Muscle layer of duodenum (tissue), 2 donors: ENCODE data around the gene HDAC4.
A peak's percentile ranks its signal among the peaks of the same experiment; 100 is the strongest.

Experiments used
- H3K27ac ChIP-seq: one replicate; pipeline ENCODE4 v1.7.0; 2013; ENCODE audit warnings: mild to moderate bottlenecking, low read length
- H3K27me3 ChIP-seq: one replicate; pipeline ENCODE4 v1.7.0; 2013; ENCODE audit warnings: low read depth, mild to moderate bottlenecking, control low read depth, low read length
- H3K36me3 ChIP-seq, 2 donors: one replicate each; pipeline ENCODE4 v1.7.0; 2013; ENCODE audit warnings: low read length in 2 of 2, control low read depth in 1 of 2, mild to moderate bottlenecking in 1 of 2; ENCODE audit not compliant: insufficient read depth in 2 of 2, control insufficient read depth in 1 of 2
- H3K4me1 ChIP-seq, 2 donors: one replicate each; pipeline ENCODE4 v1.7.0; 2013; ENCODE audit warnings: low read length in 2 of 2, mild to moderate bottlenecking in 2 of 2, control low read depth in 1 of 2, moderate library complexity in 1 of 2; ENCODE audit not compliant: insufficient read depth in 2 of 2, control insufficient read depth in 1 of 2
- H3K4me3 ChIP-seq, 2 donors: one replicate each; pipeline ENCODE4 v1.7.0; 2013; ENCODE audit warnings: low read length in 2 of 2, low read depth in 1 of 2, mild to moderate bottlenecking in 1 of 2
- H3K9me3 ChIP-seq, 2 donors: one replicate each; pipeline ENCODE4 v1.7.0; 2013; ENCODE audit warnings: low read length in 2 of 2, control low read depth in 1 of 2, mild to moderate bottlenecking in 1 of 2; ENCODE audit not compliant: control insufficient read depth in 1 of 2
- donor health status: healthy.

The HDAC4 gene

GRCh38 chr2:239235311-239235710 is 165.5 kb downstream of the HDAC4 start:
- H3K36me3 ChIP-seq: no peaks in the 10 kb centered on the region
- H3K4me1 ChIP-seq: peaks cover 3 to 45% of the 10 kb centered on the region in 2 donors
- H3K27ac ChIP-seq: no peak overlapping the region
- H3K4me3 ChIP-seq: no peak overlapping the region
- no peaks in the 10 kb centered on the region for H3K27me3 ChIP-seq
- no peaks in the 10 kb centered on the region for H3K9me3 ChIP-seq

DNA sequence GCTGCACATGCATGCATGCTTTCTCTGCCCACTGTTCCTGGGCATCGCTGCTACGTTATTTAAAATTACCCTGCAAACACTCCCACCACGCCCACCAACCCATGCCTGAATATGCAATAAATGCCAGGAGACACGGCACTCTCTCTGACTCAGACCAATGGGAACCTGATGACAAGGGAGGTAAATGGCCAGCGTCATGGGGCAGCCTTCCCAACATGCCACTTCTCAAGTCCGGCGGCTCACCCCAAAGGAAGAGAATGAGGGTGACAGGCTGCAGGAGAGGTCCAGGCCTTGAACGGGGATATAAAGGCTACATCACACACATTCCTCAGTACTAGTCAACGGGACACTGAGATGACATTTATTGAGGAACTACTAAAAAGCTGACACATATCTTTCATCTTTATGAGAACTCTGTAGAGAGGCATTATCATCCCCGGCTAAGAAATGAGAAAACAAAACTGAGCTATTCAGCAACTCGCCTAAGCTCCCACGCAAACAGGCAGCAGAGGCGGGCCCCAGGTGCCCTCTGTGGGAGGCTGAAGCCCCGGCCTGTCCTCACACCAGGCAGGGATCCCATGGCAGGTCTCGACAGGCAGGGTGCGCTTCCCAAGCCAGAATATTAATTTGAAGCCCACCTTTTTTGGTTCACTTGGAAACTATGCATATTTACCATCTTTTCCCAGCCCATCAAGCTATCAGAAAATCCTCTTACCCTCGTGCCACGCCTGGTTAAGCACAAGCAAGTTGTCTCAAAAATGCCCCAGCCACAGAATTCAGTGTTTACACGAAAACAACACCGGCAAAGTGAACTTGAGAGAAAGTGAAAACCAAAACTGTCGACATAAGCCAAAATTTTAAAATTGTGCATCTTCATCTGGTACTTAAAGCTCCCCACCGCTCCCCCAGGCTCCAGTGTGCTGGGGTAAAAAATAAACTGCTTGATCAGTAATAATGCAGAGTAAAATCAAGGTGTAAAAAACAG is 166.3 kb downstream of the HDAC4 start:
- Histone ChIP-seq H3K27ac (no peak overlapping the region), H3K4me1 (peaks cover 0 to 45% of the 10 kb centered on the region in 2 donors), H3K36me3 (no peaks in the 10 kb centered on the region), H3K27me3 (no peaks in the 10 kb centered on the region), H3K4me3 (no peak overlapping the region), H3K9me3 (no peaks in the 10 kb centered on the region)

- H3K27ac ChIP-seq: no peak overlapping the region
Measured at GRCh38 chr2:239233576-239233975, 167.2 kb downstream of the HDAC4 start.

GRCh38 chr2:239232195-239232578 is 168.6 kb downstream of the HDAC4 start:
- Histone ChIP-seq H3K9me3 (no peaks in the 10 kb centered on the region), H3K4me3 (no peak overlapping the region), H3K27me3 (no peaks in the 10 kb centered on the region), H3K27ac (no peak overlapping the region), H3K4me1 (peaks cover 6 to 49% of the 10 kb centered on the region in 2 donors), H3K36me3 (no peaks in the 10 kb centered on the region)

More at GRCh38 chr2:239233576-239233975, 167.2 kb downstream of the HDAC4 start:
- H3K4me3 ChIP-seq: no peak overlapping the region
- peaks cover 0 to 41% of the 10 kb centered on the region in 2 donors for H3K4me1 ChIP-seq
- no peaks in the 10 kb centered on the region for H3K36me3 ChIP-seq
- H3K27me3 ChIP-seq: no peaks in the 10 kb centered on the region
- no peaks in the 10 kb centered on the region for H3K9me3 ChIP-seq

DNA sequence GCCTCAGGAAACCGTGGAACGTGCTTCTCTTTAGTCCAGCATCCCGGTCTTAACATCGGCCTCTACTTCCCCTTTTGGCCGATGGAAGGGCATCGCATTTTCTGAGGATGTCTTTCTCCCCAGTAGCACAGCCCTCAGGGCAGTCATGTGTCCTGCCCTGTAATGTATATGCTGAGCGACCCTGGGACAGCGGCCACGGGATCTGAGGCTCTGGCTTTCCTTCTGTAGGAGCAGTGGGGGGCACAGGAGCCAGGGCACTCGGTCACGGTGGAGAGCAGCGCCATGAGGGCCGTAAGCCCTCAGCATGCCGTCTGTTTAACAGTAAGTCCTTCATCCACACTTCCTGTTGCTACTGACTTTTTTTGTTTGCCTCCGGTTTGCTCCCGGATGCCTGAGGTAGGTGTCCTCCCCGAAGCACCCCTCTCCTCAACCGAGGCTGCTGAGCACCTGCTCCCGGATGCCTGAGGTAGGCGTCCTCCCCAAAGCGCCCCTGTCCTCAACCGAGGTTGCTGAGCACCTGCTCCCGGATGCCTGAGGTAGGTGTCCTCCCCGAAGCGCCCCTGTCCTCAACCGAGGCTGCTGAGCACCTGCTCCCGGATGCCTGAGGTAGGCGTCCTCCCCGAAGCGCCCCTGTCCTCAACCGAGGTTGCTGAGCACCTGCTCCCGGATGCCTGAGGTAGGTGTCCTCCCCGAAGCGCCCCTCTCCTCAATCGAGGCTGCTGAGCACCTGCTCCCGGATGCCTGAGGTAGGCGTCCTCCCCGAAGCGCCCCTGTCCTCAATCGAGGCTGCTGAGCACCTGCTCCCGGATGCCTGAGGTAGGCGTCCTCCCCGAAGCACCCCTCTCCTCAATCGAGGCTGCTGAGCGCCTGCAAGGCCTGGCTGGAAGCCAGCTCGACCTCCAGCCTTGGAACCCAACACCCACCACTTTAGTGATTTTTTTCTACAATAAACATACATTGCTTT is 169.3 kb downstream of the HDAC4 start:
- no peaks in the 10 kb centered on the region for H3K9me3 ChIP-seq
- no peak overlapping the region for H3K4me3 ChIP-seq
- peaks cover 12 to 49% of the 10 kb centered on the region in 2 donors for H3K4me1 ChIP-seq
- no peaks in the 10 kb centered on the region for H3K36me3 ChIP-seq
- H3K27me3 ChIP-seq: no peaks in the 10 kb centered on the region
- no peak overlapping the region for H3K27ac ChIP-seq

GRCh38 chr2:239230318-239231052 is 170.3 kb downstream of the HDAC4 start:
- H3K4me3 ChIP-seq: no peak overlapping the region
- H3K27ac ChIP-seq: no peak overlapping the region
- peaks cover 23 to 52% of the 10 kb centered on the region in 2 donors for H3K4me1 ChIP-seq
- H3K36me3 ChIP-seq: no peaks in the 10 kb centered on the region
- H3K27me3 ChIP-seq: no peaks in the 10 kb centered on the region
- H3K9me3 ChIP-seq: no peaks in the 10 kb centered on the region

GRCh38 chr2:239229545-239230279 is 171.1 kb downstream of the HDAC4 start:
- no peak overlapping the region for H3K4me3 ChIP-seq
- no peaks in the 10 kb centered on the region for H3K36me3 ChIP-seq
- H3K4me1 ChIP-seq: peaks cover 26 to 60% of the 10 kb centered on the region in 2 donors
- no peak overlapping the region for H3K27ac ChIP-seq
- no peaks in the 10 kb centered on the region for H3K9me3 ChIP-seq
- H3K27me3 ChIP-seq: no peaks in the 10 kb centered on the region

DNA sequence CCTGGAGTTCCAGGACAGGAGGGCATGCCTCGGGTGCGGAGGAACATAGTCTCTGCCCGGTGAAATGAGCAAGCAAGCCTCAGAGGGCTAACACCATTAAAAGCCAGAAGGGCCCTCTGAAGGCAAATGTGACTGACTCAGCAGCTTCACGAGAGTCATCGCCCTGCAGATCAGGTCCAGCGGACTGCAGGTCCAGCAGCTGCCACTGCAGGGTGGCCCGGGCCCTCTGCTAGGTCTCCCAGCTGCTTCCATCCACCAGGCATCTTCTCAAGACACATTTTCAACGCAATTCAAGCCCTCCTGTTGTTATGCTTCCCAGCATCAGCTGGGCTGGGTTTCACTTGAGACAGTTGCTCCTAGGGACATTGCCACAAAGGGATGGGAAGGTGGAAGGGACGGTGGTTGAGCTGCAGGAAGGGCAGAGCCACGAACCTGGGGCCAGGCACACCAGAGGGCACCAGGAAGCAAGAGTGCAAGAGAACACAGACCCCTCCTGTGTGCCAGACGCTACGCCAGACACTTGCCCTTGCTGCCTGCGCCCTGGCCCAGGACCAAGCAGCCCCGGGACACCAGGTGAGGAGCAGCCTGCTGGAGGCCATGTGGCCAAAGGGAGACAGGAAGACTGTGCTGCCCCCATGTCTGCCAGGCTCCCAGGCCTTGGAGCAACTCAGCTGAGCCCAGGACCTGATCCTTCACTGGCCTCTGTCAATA is 173.0 kb downstream of the HDAC4 start:
- H3K4me3 ChIP-seq: no peak overlapping the region
- no peaks in the 10 kb centered on the region for H3K27me3 ChIP-seq
- no peak overlapping the region for H3K27ac ChIP-seq
- H3K36me3 ChIP-seq: no peaks in the 10 kb centered on the region
- peaks cover 41 to 76% of the 10 kb centered on the region in 2 donors for H3K4me1 ChIP-seq
- no peaks in the 10 kb centered on the region for H3K9me3 ChIP-seq

- no peaks in the 10 kb centered on the region for H3K36me3 ChIP-seq
- peak overlapping the region; percentile 82 for H3K27ac ChIP-seq
- H3K4me3 ChIP-seq: peak overlapping the region in 1 of 2 donors; percentile 18
- no peaks in the 10 kb centered on the region for H3K9me3 ChIP-seq
- H3K27me3 ChIP-seq: no peaks in the 10 kb centered on the region
- peaks cover 50 to 84% of the 10 kb centered on the region in 2 donors for H3K4me1 ChIP-seq
Measured at GRCh38 chr2:239226677-239227581, 173.9 kb downstream of the HDAC4 start.
